Effector memory CD8-positive, alpha-beta T cell (primary cell): Measurements from ENCODE around the gene ETV6.

Experiments
- ATAC-seq: fragments of 150-1000 bp; cut with Tn5 transposase; replicated peaks from 2 replicates; pipeline ENCODE4 v1.10.0; 2021; ENCODE audit warnings: mild to moderate bottlenecking, moderate library complexity
- DNase-seq, 3 experiments: peaks; one replicate each; pipeline ENCODE4 v3.0.0; 2021
- H3K27ac Mint-ChIP-seq, 2 donors: one replicate each; pipeline ENCODE4 v1.8.0; 2022; ENCODE audit warnings: mild to moderate bottlenecking in 2 of 2, mixed read lengths in 2 of 2, moderate library complexity in 2 of 2
- H3K27me3 Mint-ChIP-seq, 2 donors: one replicate each; pipeline ENCODE4 v1.8.0; 2022; ENCODE audit warnings: mixed read lengths in 2 of 2
- H3K36me3 Mint-ChIP-seq: one replicate; pipeline ENCODE4 v1.8.0; 2022; ENCODE audit warnings: mild to moderate bottlenecking, moderate library complexity, mixed read lengths; ENCODE audit not compliant: insufficient read depth
- H3K4me1 Mint-ChIP-seq, 2 donors: one replicate each; pipeline ENCODE4 v1.8.0; 2022; ENCODE audit warnings: low read depth in 2 of 2, mixed read lengths in 2 of 2
- H3K4me3 Mint-ChIP-seq, 2 donors: one replicate each; pipeline ENCODE4 v1.8.0; 2022; ENCODE audit warnings: mild to moderate bottlenecking in 2 of 2, mixed read lengths in 2 of 2, moderate library complexity in 2 of 2
- H3K9me3 Mint-ChIP-seq, 2 donors: one replicate each; pipeline ENCODE4 v1.8.0; 2022; ENCODE audit warnings: mixed read lengths in 2 of 2

Gene ETV6

DNA sequence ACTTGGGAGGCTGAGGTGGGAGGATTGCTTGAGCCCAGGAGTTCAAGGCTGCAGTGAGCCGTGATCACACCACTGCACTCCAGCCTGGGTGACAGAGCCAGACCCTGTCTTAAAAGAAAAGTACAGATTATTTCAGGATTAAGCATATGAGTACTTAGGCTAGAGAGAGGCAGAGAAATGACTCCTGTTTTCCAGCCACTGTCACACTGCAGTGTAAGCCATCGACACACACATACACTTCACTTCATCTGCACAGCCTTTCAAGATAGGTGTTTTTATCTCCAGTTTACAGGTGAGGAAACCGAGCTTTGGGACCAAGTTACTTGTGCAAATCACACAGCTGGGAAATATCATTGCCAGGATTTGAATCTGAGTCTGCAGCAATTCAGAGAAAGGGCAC lies 77.2 kb downstream of the ETV6 start:
- Mint-ChIP-seq H3K9me3 (no peaks in the 10 kb centered on the region), H3K27me3 (no peaks in the 10 kb centered on the region), H3K36me3 (no peaks in the 10 kb centered on the region), H3K4me3 (no peak overlapping the region), H3K27ac (peak overlapping the region in 1 of 2 donors; percentile 45), H3K4me1 (peaks cover 31 to 47% of the 10 kb centered on the region in 2 donors)
- DNase-seq (no peak), ATAC-seq (no peak)

DNA sequence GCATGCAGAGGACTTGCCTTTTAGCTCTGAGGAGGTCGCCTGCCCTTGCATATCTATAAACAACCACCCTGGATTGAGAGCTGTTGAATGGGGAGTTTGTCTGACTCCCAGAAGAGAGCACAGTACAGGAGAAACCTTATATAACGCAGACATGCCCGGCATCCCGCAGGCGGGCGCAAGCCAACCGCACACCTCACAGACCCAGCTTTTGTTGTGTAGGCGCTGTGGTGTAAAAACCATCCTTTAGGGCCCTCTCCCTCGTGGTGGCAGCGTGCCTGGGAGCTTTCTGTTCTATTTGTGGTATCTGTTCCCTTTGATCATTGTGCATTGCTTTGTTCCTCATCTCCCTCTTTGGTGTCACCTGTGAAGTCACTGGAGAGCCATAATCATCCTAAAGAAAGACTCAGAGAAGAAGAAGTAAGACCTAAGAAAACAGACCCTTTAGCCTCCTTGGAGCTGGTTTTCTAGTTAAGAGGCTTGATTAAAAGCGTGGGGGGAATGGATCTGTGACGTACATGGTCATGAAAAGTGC lies 77.7 kb downstream of the ETV6 start:
- peak overlapping the region in 1 of 2 donors; percentile 45 for H3K27ac Mint-ChIP-seq
- no peaks in the 10 kb centered on the region for H3K27me3 Mint-ChIP-seq
- H3K4me3 Mint-ChIP-seq, result no peak overlapping the region
- no peaks in the 10 kb centered on the region for H3K9me3 Mint-ChIP-seq
- no peaks in the 10 kb centered on the region for H3K36me3 Mint-ChIP-seq
- ATAC-seq (peak; percentile 23), DNase-seq (no peak)
- peaks cover 33 to 48% of the 10 kb centered on the region in 2 donors for H3K4me1 Mint-ChIP-seq

DNA sequence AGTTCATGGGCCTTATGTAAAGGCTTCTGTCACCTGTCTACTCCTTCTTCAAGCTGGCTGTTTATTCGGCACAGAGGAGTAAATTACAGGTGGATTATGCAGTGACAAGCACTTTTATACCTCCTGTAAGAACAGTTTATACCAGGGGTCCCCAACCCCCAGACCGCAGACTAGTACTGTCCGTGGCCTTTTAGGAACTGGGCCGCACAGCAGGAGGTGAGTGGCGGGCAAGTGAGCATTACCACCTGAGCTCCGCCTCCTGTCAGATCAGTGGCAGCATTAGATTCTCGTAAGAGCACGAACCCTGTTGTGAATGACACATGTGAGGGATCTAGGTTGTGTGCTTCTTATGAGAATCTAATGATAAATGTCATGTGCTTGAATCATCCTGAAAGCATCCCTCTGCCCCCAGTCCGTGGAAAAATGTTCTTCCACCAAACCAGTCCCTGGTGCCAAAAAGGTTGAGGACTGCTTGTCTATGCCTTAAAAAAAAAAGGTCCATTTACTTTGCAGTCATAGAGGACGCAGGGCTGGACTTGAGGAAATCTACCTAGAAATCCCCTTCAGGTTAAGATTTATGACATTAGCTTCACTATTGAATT lies 78.8 kb downstream of the ETV6 start:
- no peak overlapping the region for H3K4me3 Mint-ChIP-seq
- H3K36me3 Mint-ChIP-seq, result no peaks in the 10 kb centered on the region
- ATAC-seq (no peak), DNase-seq (no peak)
- peaks cover 36 to 54% of the 10 kb centered on the region in 2 donors for H3K4me1 Mint-ChIP-seq
- H3K27me3 Mint-ChIP-seq, result no peaks in the 10 kb centered on the region
- H3K9me3 Mint-ChIP-seq, result no peaks in the 10 kb centered on the region
- H3K27ac Mint-ChIP-seq, result no peak overlapping the region

DNA sequence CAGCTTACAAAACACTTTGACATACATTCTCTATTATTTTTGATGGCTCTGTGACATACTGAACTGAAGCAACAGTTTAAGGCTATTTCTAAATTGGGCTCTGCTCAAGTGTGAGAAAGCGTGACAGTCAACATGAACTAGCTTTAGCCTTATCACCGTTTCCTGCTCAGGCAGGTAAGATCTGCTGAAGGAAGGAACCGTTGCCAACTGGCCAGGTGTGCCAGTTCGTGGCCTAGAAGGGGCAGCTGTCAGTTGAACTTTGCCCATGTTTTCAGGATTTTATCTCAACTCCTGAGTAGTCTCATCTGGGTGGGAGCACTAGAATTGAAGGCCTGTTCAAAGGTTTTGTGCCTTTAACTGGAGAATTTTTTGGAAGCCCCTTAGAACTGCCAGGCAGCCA lies 79.5 kb downstream of the ETV6 start:
- Mint-ChIP-seq H3K4me3 (no peak overlapping the region), H3K36me3 (no peaks in the 10 kb centered on the region), H3K27me3 (no peaks in the 10 kb centered on the region), H3K4me1 (peaks cover 31 to 49% of the 10 kb centered on the region in 2 donors), H3K9me3 (no peaks in the 10 kb centered on the region), H3K27ac (peak overlapping the region; percentile 42 to 91)
- no peak for ATAC-seq
- no peak for DNase-seq

DNA sequence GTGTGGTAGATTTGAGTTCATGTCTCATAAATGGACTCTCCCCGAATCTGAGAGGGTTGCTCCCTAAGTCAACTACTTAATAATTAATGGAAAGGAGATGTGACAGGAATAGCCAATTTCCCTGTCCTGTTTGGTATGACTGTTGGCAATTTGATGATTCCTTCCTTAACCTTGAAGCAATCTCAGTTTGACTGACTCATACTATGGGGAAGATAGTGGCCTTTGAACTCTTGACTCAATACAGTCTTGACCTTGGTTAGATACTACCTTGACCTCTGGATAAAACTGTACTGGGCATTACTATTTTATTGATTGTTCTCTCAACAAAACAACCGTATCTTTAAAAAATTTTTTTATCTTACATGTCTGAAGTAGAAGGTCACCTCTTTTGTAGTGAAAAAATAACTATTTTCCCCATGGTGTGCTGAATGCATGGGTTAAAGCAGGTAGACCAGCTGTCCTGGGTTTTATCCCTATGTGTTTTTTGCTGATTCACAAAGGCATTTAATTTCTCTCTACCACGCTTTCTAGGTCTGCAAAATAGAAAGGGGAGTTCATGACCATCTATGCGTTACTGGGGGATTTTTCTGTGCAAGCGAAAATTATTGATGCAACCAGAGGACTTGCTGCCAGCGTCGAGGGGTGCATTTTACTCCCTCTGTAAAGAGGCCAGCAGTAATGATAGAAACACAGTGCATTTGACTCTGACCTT lies 80.1 kb downstream of the ETV6 start:
- no peak overlapping the region for H3K4me3 Mint-ChIP-seq
- no peaks in the 10 kb centered on the region for H3K9me3 Mint-ChIP-seq
- ATAC-seq, result no peak
- no peaks in the 10 kb centered on the region for H3K36me3 Mint-ChIP-seq
- peak overlapping the region; percentile 59 to 91 for H3K27ac Mint-ChIP-seq
- DNase-seq, result no peak
- H3K4me1 Mint-ChIP-seq, result peaks cover 31 to 46% of the 10 kb centered on the region in 2 donors
- H3K27me3 Mint-ChIP-seq, result no peaks in the 10 kb centered on the region

DNA sequence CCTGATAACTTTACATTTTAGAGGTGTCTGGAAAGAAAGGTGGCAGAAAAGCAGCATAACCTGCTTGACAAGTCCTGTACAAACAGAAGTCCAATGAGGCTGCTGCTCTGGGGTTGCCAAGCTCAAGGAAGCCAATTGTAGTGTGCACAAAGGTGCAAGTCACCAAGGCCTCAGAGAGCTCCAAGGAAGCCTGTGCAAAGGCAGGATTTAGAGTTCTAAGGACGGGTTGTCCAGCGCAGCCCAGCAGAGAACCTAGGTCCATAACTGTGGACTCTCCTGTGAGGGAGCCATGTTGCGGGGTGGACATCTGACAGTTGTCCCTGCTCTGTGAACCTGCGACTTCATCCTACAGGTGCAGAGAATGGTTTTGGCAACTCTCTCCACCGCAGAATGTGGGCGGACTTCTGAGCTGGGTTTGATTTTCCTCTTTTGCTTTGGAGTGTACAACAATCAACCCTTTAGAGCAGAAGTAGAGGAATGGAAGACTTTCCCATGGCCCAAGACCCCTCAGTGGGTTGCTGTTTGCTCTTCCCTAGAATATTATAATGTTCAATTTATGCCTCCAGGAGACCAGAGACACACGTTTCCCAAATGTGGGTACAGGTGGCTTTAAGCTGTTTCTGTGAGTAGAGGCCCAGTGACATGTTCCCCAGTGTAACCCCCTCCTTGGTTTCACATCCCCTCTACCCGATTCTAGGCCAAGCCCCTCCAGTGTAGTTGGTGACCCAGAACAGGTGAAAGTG lies 81.0 kb downstream of the ETV6 start:
- no peak for ATAC-seq
- DNase-seq, result no peak
- H3K27ac Mint-ChIP-seq, result peak overlapping the region; percentile 91 to 94
- peak overlapping the region; percentile 68 to 76 for H3K4me3 Mint-ChIP-seq
- no peaks in the 10 kb centered on the region for H3K36me3 Mint-ChIP-seq
- no peaks in the 10 kb centered on the region for H3K9me3 Mint-ChIP-seq
- no peaks in the 10 kb centered on the region for H3K27me3 Mint-ChIP-seq
- H3K4me1 Mint-ChIP-seq, result peaks cover 35 to 46% of the 10 kb centered on the region in 2 donors

DNA sequence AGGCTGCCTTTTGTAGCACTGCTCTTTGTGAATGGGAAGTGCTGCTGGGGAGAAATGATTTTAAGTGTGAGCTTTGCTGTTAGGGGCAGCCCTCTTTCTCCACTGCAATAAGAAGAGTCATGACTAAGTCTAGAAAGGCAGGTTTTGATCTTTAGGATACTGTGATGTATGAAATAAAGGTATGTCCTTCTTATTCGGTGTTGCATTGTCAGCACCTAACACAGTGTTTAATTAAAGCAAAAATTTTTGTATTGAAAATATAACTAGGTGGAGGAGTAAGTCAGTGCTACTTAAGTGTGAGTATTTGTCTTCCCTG lies 81.5 kb downstream of the ETV6 start:
- DNase-seq (no peak), ATAC-seq (peak; percentile 41)
- Mint-ChIP-seq H3K27me3 (no peaks in the 10 kb centered on the region), H3K9me3 (no peaks in the 10 kb centered on the region), H3K36me3 (no peaks in the 10 kb centered on the region), H3K4me3 (peak overlapping the region; percentile 68 to 76), H3K27ac (peak overlapping the region; percentile 91 to 94), H3K4me1 (peaks cover 31 to 42% of the 10 kb centered on the region in 2 donors)

DNA sequence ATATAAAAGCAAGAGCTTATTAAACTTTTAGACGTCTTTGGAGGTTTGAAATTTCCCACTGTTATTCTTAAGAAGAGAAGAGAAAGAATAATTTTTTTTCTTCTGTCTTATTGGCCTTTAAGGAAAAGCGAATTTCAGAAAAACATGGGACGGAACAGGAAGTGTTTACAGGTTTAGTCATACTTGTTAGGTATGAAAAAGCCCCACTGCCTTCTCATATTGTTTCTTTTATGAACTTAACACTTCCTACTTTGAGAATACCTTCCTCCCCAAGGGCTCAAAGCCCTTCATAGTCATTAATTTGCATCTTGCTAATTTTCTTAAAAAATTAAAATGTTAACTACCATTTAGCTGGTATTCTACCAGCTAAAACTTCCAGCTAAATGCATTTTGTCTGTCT lies 82.0 kb downstream of the ETV6 start:
- H3K9me3 Mint-ChIP-seq, result no peaks in the 10 kb centered on the region
- ATAC-seq, result peak; percentile 61
- no peaks in the 10 kb centered on the region for H3K36me3 Mint-ChIP-seq
- peak overlapping the region; percentile 91 to 94 for H3K27ac Mint-ChIP-seq
- DNase-seq, result no peak
- peaks cover 35 to 38% of the 10 kb centered on the region in 2 donors for H3K4me1 Mint-ChIP-seq
- no peaks in the 10 kb centered on the region for H3K27me3 Mint-ChIP-seq
- peak overlapping the region; percentile 68 to 76 for H3K4me3 Mint-ChIP-seq

DNA sequence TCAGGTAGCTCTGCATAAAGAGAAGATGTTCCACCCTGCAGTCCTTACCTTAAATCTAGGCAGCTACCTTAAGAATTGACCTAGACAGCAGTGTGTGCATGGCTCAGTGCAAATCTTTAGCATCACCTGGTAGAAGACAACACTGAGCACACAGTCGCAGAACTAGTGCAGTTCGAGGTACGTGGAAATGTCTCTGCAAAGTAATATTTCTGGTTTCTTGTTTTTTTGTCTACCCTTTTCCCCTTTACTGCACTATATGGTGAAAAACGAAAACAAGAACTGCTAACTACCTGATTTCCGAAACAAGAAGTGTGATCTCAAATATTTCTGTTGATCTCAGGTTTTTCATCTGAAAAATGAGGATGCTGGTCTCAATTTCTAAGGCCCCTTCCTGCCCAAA lies 82.5 kb downstream of the ETV6 start:
- Mint-ChIP-seq H3K27me3 (no peaks in the 10 kb centered on the region), H3K4me3 (peak overlapping the region; percentile 68 to 76), H3K9me3 (no peaks in the 10 kb centered on the region), H3K4me1 (peaks cover 36 to 41% of the 10 kb centered on the region in 2 donors), H3K27ac (peak overlapping the region; percentile 91 to 94), H3K36me3 (no peaks in the 10 kb centered on the region)
- ATAC-seq (peak; percentile 45), DNase-seq (no peak)

DNA sequence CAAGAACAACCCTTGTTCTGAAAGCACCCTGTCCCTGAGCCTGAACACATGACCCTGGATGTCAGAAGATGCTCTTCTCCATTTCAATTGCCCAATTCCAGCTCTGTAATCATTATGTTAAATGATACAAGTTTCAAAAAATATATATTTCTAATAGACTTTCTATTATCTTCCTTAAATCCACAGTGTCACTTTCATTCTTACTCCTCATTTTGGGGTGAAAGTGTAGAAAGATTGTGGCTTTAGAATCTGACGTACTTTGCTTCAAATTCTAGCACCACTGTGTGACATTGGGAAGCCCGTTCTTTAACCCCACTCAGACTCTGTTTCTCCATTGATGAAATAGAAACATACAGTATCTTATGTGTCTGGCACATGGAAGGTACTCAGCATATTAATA lies 83.2 kb downstream of the ETV6 start:
- peaks cover 35 to 44% of the 10 kb centered on the region in 2 donors for H3K4me1 Mint-ChIP-seq
- no peaks in the 10 kb centered on the region for H3K9me3 Mint-ChIP-seq
- no peaks in the 10 kb centered on the region for H3K36me3 Mint-ChIP-seq
- DNase-seq, result no peak
- ATAC-seq, result no peak
- no peaks in the 10 kb centered on the region for H3K27me3 Mint-ChIP-seq
- peak overlapping the region; percentile 68 to 76 for H3K4me3 Mint-ChIP-seq
- peak overlapping the region; percentile 80 to 94 for H3K27ac Mint-ChIP-seq

DNA sequence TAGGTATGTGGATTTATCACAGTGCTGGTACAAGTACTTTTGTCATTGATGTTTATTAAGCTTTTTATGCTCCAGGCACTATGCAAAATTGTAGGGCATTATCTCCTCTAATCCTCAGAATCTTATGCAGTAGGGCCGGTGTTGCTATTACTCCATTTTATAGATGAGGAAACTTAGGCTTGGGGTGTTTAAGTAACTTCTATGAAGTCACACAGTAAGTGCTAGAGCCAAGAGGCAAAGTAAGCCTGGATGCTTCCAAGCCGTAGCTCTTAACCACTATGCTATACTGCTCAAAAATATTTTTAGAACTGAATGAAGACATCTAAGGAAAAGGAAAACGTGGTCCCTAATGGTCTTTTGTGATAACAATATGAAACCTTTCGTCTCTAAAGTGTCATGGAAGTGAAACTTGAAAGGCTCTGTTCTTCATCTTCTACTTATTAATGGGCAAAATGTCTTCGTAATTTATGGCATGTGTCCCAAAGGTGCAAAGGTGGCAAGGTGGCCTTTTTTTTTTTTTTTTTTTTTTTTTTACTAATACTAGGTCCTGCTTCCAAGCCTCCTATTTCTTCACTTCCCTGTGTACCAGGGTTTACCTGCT lies 85.2 kb downstream of the ETV6 start:
- Mint-ChIP-seq H3K27ac (no peak overlapping the region), H3K4me1 (peaks cover 28 to 49% of the 10 kb centered on the region in 2 donors), H3K9me3 (no peaks in the 10 kb centered on the region), H3K4me3 (no peak overlapping the region), H3K36me3 (no peaks in the 10 kb centered on the region), H3K27me3 (no peaks in the 10 kb centered on the region)
- DNase-seq (no peak), ATAC-seq (no peak)

DNA sequence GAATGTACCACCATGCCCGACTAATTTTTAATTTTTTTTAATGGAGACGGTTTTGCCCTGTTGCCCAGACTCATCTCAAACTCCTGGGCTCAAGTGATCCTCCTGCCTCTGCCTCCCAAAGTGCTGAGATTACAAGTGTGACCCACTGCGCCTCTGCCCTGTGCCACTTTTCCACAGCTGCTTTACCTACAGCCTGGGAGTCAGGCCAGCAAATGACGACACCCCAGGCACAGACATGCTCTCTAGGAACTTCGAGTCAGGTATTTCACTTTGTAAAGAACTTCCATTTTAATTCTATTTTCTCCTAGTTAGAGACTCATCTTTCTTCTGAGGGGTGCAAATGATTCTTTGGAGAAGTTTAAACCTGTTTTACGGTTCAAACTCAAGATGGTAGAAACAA lies 89.0 kb downstream of the ETV6 start:
- no peak overlapping the region for H3K4me3 Mint-ChIP-seq
- DNase-seq, result no peak
- H3K9me3 Mint-ChIP-seq, result no peaks in the 10 kb centered on the region
- peaks cover 25 to 34% of the 10 kb centered on the region in 2 donors for H3K4me1 Mint-ChIP-seq
- ATAC-seq, result no peak
- no peaks in the 10 kb centered on the region for H3K27me3 Mint-ChIP-seq
- H3K36me3 Mint-ChIP-seq, result peaks cover 3% of the 10 kb centered on the region
- peak overlapping the region in 1 of 2 donors; percentile 7 for H3K27ac Mint-ChIP-seq

DNA sequence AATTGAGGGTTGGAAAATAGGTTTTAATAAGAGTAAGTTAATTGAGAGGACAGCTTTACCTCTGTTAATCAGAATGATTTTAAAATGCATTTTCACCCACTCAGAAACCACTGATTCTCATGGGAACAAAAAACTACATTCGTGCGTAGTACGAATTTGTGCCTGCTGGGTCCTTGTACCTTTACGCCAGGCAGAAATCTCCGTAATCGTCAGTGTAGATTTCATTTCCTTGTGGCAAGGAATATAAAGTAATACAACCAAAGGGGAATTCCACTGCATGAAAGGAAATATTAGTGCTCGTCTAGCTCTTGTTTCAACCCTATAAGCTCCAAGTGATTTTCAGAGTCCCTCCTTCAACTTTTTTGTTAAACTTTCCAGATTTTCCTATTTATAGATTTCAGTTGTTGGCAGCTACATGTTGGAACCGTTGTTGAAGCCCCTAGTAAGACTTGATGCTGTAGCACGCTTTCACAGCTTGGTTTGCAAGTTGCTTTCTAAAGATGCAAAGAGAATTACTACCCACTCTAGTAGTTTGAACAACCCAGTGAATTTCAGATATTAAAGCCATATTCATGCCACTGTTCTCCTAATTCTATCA lies 90.6 kb downstream of the ETV6 start:
- H3K27ac Mint-ChIP-seq, result no peak overlapping the region
- H3K27me3 Mint-ChIP-seq, result no peaks in the 10 kb centered on the region
- DNase-seq (no peak), ATAC-seq (no peak)
- no peak overlapping the region for H3K4me3 Mint-ChIP-seq
- H3K9me3 Mint-ChIP-seq, result no peaks in the 10 kb centered on the region
- H3K36me3 Mint-ChIP-seq, result peaks cover 3% of the 10 kb centered on the region
- H3K4me1 Mint-ChIP-seq, result peaks cover 26 to 39% of the 10 kb centered on the region in 2 donors
